ENCODE data around the gene SOX15.

Gene SOX15

DNA sequence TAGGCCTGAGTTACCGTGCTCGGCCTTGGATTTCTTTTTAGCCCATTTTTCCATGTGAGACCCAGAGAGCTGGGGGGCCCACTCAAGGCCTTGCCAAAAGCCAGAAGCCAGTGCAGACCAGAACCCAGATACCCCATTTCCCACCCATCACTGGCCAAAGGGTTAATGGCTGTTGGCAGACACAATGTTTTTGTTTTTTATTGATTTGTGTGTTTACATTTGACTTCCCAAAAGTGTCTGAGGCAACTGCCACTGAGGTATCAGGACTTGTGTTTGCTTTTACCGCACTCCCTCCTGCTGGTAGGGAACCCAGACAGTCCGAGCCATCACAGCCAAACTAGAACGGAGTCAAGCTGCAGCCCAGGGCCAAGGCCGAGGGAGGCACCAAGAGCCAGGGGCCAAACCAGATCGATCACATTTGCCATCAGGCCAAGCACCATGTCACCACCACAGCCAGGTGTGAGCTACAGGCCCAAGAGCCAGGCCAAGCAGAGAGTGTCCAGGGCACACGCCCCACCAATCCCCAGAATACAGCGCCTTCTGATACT lies 48.7 kb downstream of the SOX15 start:
- H3F3A ChIP-seq (ENCODE audit: control insufficient read depth, insufficient read depth), result no peaks in the 10 kb centered on the region
- H3K27ac ChIP-seq (ENCODE audit: low read depth, low read length), result no peak overlapping the region
- no peaks in the 10 kb centered on the region for H3K79me2 ChIP-seq (ENCODE audit: control insufficient read depth, low read length)
- no peaks in the 10 kb centered on the region for H3K36me3 ChIP-seq (ENCODE audit: control insufficient read depth, low read length)
- H3K4me2 ChIP-seq (ENCODE audit: low read length), result no peak overlapping the region
- peaks cover 12% of the 10 kb centered on the region; the same call in 1 of the 2 replicates for H3K9me3 ChIP-seq (ENCODE audit: control insufficient read depth, insufficient read depth, low read length)
- TF ChIP-seq, protein P1, sequence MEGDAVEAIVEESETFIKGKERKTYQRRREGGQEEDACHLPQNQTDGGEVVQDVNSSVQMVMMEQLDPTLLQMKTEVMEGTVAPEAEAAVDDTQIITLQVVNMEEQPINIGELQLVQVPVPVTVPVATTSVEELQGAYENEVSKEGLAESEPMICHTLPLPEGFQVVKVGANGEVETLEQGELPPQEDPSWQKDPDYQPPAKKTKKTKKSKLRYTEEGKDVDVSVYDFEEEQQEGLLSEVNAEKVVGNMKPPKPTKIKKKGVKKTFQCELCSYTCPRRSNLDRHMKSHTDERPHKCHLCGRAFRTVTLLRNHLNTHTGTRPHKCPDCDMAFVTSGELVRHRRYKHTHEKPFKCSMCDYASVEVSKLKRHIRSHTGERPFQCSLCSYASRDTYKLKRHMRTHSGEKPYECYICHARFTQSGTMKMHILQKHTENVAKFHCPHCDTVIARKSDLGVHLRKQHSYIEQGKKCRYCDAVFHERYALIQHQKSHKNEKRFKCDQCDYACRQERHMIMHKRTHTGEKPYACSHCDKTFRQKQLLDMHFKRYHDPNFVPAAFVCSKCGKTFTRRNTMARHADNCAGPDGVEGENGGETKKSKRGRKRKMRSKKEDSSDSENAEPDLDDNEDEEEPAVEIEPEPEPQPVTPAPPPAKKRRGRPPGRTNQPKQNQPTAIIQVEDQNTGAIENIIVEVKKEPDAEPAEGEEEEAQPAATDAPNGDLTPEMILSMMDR (IDR thresholded peaks at IDR 0.05; ENCODE audit: low read depth, low read length, poor library complexity, severe bottlenecking), result no peak
- TF ChIP-seq EZH2phosphoT487 (IDR thresholded peaks at IDR 0.05; ENCODE audit: borderline replicate concordance, low read length), result no peak
- no peaks in the 10 kb centered on the region for H3K9me2 ChIP-seq (replicated peaks; ENCODE audit: control insufficient read depth, low read length)
- no peak overlapping the region for H3K4me3 ChIP-seq (ENCODE audit: low read length)
- peaks cover 21% of the 10 kb centered on the region for H3K27me3 ChIP-seq (ENCODE audit: control insufficient read depth, low read length)
- no peaks in the 10 kb centered on the region for H4K20me1 ChIP-seq (ENCODE audit: control insufficient read depth, insufficient read depth, low read depth, low read length)
- H3K4me1 ChIP-seq (ENCODE audit: control insufficient read depth, low read length), result no peaks in the 10 kb centered on the region

DNA sequence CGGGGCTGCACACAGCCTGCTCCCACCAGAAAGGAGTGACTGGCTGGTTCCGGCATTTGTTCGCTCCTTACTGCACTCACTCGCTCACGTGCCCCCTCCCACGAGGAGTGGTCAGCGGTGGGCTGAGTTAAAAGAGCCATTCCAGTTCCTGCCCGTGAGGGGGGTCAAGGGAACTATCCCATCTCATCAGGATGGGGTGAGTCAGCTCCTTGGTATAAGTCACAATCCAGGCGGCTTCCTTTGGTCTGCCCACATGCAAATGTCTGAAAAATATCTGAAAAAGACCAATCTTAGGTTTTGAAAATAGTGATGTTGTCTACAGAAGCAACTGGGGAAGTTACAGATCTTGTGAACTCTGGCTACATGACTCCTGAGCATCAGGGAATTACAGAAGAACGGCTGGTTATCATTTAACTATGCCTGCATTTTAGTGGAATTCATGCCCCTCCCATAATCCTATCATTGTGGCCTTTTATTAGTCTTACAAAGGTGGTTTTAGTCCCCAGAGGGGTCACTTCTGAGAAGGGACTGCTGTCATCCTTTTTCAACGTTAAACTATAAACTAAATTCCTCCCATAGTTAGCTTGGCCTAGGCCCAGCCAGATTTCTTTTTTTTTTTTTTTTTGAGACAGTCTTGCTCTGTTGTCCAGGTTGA lies 50.9 kb downstream of the SOX15 start:
- no peaks in the 10 kb centered on the region for H3K36me3 ChIP-seq (ENCODE audit: control insufficient read depth, low read length)
- H3K9me3 ChIP-seq (ENCODE audit: control insufficient read depth, insufficient read depth, low read length), result peaks cover 12% of the 10 kb centered on the region; the same call in 1 of the 2 replicates
- H3K4me3 ChIP-seq (ENCODE audit: low read length), result no peak overlapping the region
- H3K9me2 ChIP-seq (replicated peaks; ENCODE audit: control insufficient read depth, low read length), result no peaks in the 10 kb centered on the region
- no peaks in the 10 kb centered on the region for H3F3A ChIP-seq (ENCODE audit: control insufficient read depth, insufficient read depth)
- no peak for TF ChIP-seq EZH2phosphoT487 (IDR thresholded peaks at IDR 0.05; ENCODE audit: borderline replicate concordance, low read length)
- TF ChIP-seq, protein P1 (IDR thresholded peaks at IDR 0.05; ENCODE audit: low read depth, low read length, poor library complexity, severe bottlenecking), result no peak
- no peaks in the 10 kb centered on the region for H3K4me1 ChIP-seq (ENCODE audit: control insufficient read depth, low read length)
- H3K79me2 ChIP-seq (ENCODE audit: control insufficient read depth, low read length), result no peaks in the 10 kb centered on the region
- no peaks in the 10 kb centered on the region for H4K20me1 ChIP-seq (ENCODE audit: control insufficient read depth, insufficient read depth, low read depth, low read length)
- no peak overlapping the region for H3K4me2 ChIP-seq (ENCODE audit: low read length)
- peaks cover 14% of the 10 kb centered on the region for H3K27me3 ChIP-seq (ENCODE audit: control insufficient read depth, low read length)
- no peak overlapping the region for H3K27ac ChIP-seq (ENCODE audit: low read depth, low read length)

Measured in DOHH2 (cell line).